Stimulated activated CD4-positive, alpha-beta T cell treated with anti-CD3 and anti-CD28 coated beads, Interleukin-4, amount 100 ng/mL, for 24 hours (primary cell): Measurements from ENCODE around the gene HAPLN2.
"Not testable (repeated sequence)": the region's sequence is repeated elsewhere in the genome, so short reads cannot be mapped to it uniquely, and the experiment has no call there.

Source experiments
- DNase-seq: peaks from one replicate; pipeline ENCODE4 v3.0.0-alpha.2; 2020

Gene HAPLN2

DNA sequence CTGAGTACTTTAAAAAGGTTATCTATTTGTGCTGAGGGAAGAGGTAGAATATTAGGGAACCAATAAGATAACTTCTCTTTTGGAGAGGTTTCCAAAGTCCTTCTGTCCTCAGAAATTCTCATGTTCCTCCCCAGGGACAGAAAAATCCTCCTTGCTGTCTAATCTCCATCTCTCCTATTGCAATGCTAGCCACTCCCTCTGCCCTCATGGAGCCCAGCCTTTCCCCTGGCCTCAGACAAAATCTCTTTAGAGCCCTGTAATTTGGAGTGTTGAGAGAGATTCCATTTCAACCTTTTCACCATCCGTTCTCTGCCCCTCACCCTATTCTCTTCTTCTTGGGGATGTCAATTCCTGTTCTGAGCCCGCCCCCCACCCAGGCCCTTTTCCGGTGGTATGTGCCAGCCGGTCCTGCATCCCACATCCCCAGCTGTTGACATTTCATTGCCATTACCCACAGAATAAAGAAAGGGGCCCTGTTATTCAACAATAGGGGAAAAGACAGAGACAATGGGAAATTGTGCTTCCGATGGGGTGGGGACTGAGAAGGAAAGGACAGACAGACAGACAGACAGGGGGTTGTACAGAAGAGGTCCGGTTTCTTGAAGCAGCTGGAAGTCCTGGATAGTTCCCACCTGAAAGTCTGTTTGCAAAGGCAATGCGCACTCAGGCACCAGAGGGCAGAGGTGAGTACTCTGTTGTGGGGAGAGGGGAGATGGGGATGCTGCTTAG, at the start of gene HAPLN2:
Gene HAPLN2, plus strand, starts transcription at position 563 of the 729 bp plus-strand sequence. CDS start 4,076 bp downstream, outside the sequence.
- DNase-seq = peak; percentile 30

DNA sequence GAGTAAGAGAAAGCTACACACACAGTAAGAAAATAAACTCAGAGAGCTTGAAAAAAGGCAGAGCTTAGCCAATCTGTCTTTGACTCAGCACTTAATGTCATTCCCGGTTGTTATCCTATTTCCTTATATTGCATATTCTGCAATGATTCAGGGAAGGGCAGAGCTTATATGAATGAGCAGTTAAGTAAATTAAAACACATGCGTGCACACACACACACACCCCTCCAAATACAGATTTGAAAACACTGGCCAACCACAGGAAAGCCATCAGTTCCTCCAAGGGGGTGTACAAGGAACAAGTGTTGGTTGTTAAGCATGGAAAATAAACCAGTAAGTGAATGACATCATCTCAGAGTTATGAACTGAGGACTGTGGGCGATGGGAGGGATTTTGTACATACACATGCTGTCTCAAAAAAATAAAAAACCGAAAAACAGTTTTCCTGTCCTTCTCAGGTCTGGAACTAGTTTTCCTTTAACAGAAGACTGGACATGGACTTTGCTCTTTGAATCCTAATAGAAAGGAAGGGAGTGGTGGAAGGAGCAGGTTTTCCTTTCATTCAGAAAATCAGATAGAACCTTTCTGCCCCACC, 47.9 kb upstream of the HAPLN2 start:
- no peak for DNase-seq

DNA sequence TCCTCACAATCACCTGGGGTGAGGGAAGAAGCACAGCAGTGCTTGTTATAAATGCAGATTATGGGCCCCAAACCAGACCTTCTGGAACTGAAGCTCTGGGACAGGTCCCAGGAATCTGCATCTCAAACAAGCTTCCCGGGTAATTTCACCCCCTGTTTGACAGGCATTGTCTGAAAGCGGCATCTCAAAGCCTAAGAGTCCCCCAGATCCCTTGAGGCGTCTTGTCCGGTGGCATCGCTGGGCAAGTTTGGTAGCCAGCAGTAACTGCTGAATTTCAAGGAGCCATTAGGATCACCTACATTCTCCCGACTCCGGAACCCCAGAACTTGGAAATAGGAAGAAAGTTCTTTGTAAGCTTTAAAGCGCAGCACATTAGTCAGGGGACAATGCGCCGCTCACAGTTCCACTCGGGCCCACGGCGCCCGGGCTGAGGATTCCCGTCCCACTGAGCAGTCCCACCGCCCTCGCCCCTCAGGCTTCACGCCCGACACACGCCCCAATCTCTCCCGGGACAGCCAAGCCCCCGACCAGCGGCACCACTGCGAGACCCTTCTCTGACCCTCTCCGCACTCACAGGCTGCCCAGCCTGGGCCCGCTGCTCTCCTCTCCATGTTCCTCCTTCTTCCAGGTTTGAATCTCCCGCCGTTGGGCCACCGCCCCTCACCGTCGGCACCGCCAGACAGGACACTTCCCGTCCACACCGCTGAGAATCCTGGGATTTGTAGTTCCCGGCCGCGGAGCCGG, 47.1 kb upstream of the HAPLN2 start, which contains the start of gene IQGAP3:
Gene IQGAP3, minus strand, starts transcription at position 647 of the 744 bp plus-strand sequence. Its CDS starts 36 bp downstream, at position 611.
- DNase-seq = peak; percentile 78

DNA sequence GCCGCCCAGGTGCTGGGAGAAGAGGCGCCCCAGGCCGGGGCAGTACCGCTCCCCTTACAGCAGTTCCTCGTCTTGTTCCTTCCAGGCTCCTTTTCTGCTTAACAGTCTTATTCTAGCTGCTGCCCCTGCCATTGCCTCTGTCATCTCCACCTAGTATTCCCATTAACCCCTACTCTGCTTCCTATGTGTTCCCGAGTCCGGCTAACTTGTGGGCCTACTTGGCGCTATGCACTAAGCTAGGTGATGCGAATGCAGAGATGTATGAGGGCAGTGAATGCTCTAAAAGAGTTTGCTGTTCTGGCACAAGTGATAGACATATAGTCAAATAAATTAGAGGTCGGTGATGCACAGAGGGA, 46.6 kb upstream of the HAPLN2 start:
- DNase-seq = no peak

DNA sequence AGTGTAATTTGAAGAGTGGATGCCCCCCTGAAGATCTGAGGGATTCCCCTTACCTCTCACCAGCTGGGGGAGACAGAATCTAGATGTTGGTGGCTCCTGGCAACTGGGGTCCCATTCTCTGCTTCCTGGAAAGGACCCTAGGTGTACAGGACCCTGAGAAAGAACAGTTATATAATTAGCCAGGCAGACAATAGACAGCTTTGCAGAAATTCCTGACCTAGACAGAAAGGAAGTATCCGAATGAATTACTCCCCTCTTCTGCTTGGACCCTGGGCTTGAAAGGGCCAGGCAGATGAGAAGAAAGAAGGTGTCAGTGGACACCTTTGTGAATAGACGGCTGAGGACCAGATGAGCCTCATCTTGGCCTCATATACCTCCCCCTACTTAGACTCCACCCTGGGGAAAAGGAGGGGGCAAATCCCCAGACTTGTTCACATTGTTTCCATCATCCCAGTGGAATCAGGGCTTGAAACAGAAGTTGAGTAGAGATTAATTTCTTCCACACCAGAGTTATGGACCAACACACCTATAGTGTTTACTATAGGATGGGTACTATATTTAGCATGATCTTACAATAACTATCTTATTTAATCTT, 45.1 kb upstream of the HAPLN2 start:
- DNase-seq = no peak

DNA sequence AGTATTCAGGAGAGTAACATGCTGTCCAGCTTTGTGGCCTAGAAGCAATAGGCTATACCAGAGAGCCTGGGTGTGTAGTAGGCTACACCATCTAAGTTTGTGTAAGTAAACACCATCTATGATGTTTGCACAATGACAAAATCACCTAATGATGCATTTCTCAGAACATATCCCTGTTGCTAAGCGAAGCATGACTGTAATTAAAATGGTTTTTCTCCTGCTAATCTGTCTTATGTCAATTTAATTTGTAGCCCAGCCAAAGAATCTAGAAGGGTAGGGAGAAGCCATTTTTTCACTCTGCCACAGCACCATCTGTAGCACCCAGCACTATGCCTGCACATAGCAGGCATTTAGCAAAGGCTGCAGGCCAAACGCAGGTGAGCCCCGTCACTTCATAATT, 41.7 kb upstream of the HAPLN2 start:
- DNase-seq = no peak

DNA sequence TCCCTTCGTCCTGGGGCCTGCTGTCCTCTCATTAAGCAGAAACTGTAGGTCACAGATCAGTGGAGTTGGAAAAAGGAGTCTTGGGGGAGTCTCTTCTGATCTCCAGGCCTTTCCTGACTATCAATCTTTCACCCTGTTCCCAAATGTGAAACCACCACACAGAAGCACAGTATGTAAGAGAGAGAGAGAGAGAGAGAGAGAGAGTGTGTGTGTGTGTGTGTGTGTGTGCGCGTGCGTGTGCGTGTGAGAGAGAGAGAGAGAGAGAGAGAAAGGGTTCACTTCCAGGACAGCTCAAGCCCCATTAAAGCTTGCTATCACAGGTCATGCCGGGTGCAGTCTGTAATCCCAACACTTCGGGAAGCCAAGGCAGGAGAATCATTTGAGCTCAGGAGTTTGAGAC, 41.2 kb upstream of the HAPLN2 start:
- no peak for DNase-seq

DNA sequence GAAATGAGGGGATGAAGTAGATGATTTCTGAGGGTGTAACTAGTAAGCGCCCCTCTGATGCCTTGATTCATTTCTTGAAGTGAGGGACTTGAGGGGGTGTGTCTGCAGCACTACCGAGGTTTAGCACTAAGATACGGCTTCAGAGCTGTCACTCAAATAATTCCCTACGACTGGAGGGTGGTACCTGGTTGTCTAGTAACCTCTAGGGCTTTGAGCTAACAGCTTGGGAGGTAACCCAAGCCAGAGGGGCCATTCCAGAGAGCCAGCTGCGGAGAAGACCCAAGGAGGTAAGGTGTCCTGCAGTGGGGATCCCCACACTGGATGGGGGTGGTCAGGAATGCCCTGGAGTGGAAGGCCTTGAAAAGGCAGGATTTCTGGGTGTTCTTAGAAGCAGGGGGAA, 39.7 kb upstream of the HAPLN2 start, which contains the start of gene TTC24:
Gene TTC24, plus strand, starts transcription at position 252 of the 400 bp plus-strand sequence. CDS start 1,642 bp downstream, outside the sequence.
- no peak for DNase-seq

DNA sequence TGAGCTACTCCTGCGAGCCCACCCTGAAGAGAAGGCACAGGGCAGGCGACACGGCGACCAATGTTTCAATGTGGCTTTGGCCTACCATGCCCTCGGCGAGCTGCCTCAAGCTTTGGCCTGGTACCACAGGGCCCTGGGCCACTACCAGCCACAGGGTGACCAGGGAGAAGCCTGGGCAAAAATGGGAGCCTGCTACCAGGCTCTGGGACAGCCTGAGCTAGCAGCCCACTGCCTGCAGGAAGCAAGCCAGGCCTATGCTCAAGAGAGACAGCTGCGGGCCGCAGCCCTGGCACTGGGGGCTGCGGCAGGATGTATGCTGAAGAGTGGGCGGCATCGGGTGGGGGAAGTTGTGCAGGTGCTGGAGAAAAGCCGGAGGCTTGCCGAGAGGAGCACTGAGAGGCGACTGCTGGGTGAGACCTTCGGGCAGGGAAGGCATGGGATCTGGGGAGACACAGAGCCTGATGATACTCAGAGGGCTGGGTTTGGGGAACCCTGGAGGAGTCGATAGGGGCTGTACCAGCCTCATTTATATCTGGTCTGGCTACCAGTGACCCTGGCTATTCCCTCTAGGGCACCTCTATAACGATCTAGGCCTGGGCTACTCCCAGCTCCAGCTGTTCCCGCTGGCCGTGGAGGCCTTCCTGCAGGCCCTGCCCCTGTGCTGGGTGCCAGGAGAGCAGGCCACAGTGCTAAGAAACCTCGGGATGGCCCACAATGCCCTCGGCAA, 37.4 kb upstream of the HAPLN2 start:
- DNase-seq = no peak

DNA sequence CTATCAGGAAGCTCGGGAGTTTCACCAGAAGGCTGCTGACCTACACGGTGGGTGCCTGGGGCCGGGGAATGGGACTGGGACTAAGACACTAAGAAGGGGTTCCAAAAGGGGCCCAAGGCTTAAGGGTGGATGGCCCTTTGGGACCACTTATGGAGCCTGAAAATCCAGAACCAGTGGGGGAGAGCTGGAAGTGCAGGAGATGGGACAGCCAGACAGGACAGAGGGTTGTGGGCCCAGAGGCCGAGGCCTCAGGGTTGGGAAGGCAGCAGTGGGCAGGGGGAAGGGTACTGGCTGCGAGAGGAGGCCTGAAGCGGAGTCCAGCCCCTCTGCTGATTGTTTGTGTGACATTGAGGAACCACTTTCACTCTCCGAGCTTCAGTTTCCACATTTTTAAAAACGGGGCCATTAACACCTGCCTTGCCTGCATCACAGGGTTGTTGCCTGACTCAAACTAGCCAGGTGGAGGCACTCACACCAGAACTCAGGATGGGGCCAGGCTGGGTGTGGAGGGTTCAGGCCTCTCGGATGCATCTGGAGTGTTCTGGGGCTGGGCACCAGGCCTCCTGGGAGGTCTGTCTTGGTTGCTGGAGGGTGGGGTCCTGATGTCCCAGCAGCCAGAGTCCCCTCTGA, 36.7 kb upstream of the HAPLN2 start:
- no peak for DNase-seq

DNA sequence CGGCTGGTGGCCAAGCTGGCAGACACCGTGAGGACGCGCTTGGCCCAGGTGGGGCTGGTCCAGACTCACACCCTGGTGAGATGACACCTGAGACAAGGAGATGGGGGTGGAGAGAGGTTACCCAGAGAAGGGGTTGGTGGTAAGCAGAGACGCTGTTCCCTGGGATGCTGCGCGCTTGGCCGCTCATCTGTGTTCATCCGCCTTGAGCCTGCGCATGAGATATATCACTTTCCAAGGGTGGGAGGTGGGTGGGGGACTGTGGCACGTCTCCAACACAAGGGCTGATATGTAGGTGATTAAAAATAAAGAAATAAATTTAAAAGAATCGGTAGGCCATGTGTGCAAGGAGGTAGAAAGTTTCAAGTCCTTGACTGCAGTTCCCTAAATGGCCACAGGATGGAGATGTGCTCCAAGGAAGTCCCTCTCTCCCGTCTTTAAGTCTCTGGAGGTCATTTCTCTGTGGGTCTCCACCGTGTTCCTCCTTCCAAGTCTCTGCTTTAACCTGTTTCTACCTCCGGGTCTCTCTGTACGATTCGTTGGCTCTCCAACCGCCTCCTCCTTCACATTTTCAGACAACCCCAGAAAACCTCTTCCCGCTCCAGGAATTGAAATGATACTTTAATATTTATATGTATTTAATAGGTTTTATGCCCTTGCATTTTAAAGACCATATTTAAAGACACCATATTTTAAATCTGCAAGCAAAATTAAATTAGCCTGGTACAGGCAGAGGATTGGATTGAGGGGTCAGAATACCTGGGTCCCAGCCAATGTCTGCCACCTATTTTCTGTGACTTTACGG, 35.2 kb upstream of the HAPLN2 start:
- peak; percentile 83 for DNase-seq

DNA sequence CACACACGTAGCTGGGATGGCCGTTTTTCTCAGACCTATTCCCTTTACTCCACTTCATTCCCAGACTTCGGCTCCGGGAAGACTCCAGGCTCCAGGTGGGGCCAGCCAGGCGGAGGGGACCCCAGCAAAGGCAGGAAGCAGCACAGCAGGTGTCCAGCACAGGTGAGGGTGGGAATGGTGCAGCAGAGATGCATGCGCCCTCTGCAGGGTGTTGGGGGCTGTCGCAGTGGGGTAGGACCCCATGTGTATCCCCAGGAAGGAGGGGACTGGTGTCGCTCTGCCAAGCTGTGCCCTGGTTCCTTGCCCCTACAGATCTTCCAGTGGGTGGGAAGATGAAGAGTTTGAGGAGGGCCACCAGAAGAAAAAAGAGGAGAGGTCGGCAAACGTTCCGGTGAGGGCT, 34.4 kb upstream of the HAPLN2 start:
- DNase-seq = no peak

DNA sequence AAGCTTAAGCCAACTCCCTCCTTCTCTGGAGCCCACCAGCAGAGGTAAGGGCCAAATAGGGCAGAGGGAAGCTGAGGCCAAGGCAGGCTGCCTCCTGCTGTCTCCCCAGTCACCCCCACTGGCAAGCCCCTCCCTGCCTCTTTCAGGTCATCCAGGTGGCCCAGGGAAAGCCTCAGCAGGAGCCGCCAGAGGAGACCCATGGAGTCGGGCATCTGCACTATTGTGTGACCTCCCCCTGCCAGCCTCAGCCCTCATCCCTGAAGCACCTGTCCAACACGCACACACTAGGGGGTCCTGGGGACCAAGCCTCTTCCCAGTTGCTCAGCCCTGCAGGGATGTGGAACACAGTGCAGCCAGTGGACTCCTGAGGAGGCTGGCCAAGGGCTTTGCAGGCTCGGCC, 32.9 kb upstream of the HAPLN2 start:
- DNase-seq = no peak

DNA sequence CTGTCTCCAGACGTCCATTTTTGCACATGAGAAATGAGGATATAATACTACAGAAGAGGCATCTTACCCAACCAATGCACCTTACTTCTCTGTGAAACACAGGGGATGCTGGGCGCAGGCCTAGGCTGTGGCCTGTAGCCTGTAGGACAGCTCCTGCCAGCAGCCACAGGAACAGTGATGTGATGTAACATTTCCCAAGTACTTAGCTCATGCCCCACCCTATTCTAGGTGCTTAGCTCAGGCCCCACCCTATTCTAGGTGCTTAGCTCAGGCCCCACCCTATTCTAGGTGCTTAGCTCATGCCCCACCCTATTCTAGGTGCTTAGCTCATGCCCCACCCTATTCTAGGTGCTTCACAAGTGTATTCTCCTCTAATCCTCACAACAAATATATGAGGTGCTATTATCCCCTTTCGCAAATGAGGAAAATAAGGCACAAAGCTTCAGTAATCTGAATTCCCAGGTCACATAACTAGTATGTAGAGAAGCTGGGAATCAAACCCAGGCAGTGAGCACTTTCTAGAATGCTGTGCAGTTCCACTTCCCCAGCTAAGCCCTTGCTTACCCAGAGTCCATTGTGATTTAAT, 32.2 kb upstream of the HAPLN2 start:
- no peak for DNase-seq

DNA sequence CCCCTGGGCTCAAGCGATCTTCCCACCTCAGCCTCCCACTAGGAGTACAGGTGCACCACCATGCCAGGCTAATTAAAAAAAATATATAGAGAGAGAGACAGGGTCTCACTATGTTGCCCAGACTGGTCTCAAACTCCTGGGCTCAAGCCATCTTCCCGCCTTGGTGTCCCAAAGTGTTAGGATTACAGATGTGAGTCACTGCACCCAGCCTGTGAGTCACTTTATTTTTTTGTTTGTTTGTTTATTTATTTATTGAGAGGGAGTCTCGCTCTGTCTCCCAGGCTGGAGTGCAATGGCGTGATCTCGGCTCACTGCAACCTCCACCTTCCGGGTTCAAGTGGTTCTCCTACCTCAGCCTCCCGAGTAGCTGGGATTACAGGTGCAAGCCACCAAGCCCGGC, 31.3 kb upstream of the HAPLN2 start:
- DNase-seq = not testable (repeated sequence)

DNA sequence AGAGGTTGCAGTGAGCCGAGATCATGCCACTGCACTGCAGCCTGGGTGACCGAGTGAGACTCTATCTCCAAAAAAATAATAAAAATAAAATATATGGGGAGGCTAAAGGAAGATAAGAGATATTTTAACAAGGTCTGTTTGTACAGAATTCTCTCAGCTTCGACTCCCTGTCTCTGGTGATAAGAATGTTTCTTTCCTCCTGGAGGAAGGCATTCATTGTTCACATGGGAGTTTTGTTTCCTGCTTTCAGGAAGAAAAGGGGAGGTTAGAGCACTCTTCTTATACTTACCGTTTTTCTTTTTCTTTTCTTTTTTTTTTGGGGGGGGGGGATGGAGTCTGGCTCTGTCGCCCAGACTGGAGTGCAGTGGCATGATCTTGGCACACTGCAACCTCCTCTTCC, 29.7 kb upstream of the HAPLN2 start:
- DNase-seq = no peak

DNA sequence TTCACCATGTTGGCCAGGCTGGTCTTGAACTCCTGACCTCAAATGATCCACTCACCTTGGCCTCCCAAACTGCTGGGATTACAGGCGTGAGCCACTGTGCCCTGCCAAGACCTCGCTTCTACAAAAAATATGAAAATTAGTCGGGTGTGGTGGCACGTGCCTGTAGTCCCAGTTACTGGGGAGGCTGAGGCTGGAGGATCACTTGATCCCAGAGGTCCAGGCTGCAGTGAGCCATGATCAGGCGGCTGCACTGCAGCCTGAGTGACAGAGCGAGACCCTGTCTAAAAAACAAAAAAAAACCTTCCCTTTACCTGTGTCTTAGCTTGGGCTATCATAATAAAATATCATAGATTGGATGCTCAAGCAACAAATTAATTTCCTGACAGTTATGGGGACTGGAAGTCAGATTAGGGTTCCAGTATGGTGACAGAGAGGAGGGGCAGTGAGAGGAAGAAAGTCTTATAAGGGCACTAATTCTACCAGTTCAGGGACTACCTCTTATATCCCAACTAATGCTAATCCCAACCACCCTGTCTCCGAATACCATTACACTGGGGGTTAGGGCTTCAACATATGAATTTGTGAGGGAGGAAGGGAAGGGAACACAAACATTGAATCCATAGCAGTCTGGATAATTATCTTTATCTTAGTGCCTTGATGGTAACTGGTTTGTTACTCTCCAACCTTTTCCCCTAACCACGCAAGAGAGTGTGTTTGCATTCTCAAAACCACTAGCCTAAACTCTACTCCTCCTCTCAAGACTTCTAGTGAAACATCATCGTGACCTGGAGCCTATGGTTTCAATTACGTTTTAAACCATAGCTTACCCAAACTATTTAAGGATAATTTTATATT, 28.7 kb upstream of the HAPLN2 start:
- DNase-seq = no peak

DNA sequence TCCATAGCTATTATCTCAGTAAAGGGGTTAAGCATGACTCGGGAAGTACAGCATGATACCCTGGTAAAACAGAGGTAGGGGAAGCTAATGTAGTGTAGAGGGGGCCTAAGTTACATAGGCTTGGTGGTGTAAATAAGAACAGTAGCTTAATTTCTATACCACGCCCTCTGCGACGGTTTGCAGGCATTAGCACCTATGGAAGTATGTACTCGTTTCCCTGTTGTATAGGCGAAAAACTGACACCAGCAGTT, 28.1 kb upstream of the HAPLN2 start:
- DNase-seq = no peak

DNA sequence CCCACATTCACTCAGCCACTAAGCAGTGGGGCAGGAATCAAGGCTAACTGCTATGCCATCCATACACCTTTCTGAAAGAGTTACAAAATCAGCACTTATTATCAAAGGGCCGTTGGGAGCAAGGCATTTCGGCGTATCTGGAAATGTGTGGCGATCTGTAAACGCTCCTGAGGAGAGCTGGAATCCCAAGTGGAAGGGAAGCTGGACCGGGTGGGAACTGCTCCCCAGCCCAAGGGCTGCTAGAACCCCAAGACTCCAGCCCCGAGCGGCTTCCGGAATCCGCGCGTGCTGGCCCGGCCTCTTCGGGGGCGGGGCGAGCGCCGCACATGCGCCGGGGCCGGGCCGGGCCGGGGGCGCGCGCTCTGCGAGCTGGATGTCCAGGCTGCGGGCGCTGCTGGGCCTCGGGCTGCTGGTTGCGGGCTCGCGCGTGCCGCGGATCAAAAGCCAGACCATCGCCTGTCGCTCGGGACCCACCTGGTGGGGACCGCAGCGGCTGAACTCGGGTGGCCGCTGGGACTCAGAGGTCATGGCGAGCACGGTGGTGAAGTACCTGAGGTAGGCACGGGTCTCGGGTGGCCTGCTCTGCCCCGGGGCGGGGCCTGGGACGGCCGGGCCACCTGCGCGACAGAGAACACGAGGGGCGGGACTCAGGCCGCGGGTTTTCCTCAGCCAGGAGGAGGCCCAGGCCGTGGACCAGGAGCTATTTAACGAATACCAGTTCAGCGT, 27.6 kb upstream of the HAPLN2 start, which contains the start of gene NAXE:
Gene NAXE, plus strand, starts transcription at position 345 of the 726 bp plus-strand sequence. Its CDS starts 29 bp downstream, at position 374.
- DNase-seq = peak; percentile 70
